Mammary epithelial cell (primary cell): Measurements from ENCODE around the gene FBXL3.

Experiments
- EZH2 ChIP-seq: IDR thresholded peaks from 2 replicates; pipeline ENCODE4 v1.6.1; 2012; ENCODE audit warnings: low read length, inconsistent platforms, borderline replicate concordance
- TF ChIP-seq, protein P1 (sequence below), 2 donors: IDR thresholded peaks in 1 of 2; conservative IDR thresholded peaks in 1 of 2; 2 replicates each; pipeline ENCODE4 v1.5.1; 2011 to 2012; ENCODE audit warnings: inconsistent platforms in 2 of 2, low read length in 2 of 2, mild to moderate bottlenecking in 2 of 2, control low read depth in 1 of 2, low read depth in 1 of 2; ENCODE audit not compliant: insufficient read depth in 1 of 2; ENCODE audit errors: extremely low read depth in 1 of 2

GRCh38 chr13:76971215-76971614 is 55.7 kb downstream of the FBXL3 start:
- TF ChIP-seq, protein P1, sequence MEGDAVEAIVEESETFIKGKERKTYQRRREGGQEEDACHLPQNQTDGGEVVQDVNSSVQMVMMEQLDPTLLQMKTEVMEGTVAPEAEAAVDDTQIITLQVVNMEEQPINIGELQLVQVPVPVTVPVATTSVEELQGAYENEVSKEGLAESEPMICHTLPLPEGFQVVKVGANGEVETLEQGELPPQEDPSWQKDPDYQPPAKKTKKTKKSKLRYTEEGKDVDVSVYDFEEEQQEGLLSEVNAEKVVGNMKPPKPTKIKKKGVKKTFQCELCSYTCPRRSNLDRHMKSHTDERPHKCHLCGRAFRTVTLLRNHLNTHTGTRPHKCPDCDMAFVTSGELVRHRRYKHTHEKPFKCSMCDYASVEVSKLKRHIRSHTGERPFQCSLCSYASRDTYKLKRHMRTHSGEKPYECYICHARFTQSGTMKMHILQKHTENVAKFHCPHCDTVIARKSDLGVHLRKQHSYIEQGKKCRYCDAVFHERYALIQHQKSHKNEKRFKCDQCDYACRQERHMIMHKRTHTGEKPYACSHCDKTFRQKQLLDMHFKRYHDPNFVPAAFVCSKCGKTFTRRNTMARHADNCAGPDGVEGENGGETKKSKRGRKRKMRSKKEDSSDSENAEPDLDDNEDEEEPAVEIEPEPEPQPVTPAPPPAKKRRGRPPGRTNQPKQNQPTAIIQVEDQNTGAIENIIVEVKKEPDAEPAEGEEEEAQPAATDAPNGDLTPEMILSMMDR (conservative IDR thresholded peaks at IDR 0.05 in 1 of 2, IDR thresholded peaks at IDR 0.05 in 1 of 2; ENCODE audit: extremely low read depth in 1 of 2, insufficient read depth in 1 of 2, low read depth in 1 of 2, low read length in 2 of 2) = no peak
- TF ChIP-seq EZH2 = no peak
